HG03175 (cell line): ENCODE measurements around the gene RIPPLY1.
"Not testable (repeated sequence)": the region's sequence is repeated elsewhere in the genome, so short reads cannot be mapped to it uniquely, and the experiment has no call there.

Source experiments
- ATAC-seq: cut with Tn5 transposase; IDR thresholded peaks from one replicate; pipeline ENCODE4 v1.9.1; 2021; ENCODE audit warnings: mild to moderate bottlenecking, moderate library complexity; ENCODE audit not compliant: unreplicated experiment

Gene RIPPLY1

GRCh38 chrX:106917830-106918500, 14.8 kb upstream of the RIPPLY1 start:
- ATAC-seq = no peak

DNA sequence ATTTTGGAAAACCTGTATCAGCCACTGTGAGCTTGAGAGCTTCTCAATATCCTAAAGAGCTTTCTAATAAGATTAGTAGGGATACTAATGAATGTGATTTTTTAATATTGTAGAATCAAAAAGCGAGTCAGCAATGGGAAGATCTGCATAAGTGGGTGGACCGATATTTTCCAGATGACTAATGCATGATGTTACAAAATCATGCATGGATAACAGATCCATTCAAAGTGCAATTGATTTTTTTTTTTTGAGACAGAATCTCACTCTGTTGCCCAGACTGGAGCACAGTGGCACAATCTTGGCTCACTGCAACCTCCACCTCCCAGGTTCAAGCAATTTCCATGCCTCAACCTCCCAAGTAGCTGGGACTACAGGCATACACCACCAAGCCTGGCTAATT, 9.7 kb upstream of the RIPPLY1 start:
- ATAC-seq = no peak

DNA sequence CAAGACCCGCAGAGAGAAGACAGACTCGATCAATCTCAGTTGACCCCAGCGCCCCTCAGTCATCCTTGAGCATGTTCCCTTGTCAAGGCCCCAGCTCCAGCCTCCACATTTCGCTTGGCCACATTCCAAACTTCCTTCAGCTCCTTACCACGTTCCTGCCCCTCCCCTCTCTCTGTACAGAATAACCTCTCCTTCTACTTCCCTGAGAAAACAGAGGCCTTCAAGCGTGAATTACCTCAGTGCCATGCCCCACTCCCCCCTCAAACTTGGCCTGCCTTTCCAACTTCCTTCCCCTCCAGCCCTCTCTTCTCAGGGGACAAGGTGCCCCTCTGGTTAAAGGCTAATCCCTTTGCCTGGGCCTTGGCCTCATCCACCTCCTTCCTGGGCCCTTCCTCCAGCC, 3.2 kb upstream of the RIPPLY1 start:
- ATAC-seq = no peak

DNA sequence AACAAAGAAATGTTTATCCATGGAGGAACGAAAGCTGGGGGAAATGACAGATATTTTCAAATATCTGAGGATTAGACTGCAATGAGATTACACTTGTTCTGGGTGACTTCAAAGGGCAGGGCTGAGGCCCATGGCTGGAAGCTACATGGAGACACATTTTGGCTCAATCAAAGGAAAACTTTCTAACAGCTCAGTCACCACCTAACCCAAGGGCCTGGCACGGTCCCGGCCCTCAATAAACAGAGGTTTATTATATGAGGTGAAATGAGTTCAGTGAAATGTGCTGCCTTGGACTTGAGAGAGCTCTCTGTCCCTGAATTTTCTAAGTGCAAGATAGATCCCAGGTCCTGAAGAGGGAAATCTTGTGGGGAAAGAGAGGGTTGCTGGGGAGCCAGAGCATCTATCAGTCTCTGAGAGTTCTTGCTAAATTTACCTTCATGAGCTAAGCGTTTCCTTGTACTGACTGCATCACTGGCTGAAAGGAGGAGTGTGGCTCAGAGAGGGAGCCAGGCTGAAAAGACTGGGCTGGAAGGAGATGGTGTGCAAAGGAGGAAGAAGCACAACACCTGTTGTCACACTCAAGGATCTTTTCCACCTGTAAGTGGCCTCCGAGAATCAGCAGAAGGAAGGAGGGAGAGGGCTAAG, 2.0 kb upstream of the RIPPLY1 start:
- no peak for ATAC-seq

DNA sequence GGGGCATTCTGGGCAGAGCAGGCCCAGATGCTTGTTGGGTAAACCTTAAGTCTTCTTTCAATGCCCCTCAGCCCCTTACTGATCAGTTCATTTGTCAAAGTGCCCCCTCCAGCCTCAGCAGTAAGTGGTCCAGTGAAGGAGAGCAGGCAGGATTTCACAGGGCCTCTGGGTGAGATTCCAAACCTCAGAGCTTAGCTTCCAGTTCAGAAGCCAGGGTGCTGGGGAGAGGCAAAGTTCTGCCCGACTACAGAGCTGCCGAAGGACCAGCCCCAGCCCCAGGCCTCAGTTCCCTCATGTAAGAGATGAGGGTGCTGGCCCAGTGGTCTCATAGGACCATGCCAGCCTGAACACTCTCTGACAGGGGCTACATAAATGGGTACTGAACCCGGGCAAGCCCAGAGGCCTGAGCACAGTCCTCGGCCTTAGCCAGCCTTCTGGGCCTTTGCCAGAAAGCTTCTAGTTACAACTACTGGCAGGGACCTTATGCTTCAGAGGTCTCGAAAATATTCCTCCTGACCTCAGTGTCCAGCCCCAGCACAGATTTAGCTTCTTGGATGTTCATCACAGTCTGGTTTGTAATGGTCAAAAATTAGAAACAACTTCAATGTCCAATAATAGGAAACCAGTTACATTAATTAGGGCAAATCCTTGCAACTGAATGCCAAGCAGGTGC, 851 bp upstream of the RIPPLY1 start:
- ATAC-seq = no peak

- no peak for ATAC-seq
Observed at GRCh38 chrX:106902684-106903083, 457 bp downstream of the RIPPLY1 start.

DNA sequence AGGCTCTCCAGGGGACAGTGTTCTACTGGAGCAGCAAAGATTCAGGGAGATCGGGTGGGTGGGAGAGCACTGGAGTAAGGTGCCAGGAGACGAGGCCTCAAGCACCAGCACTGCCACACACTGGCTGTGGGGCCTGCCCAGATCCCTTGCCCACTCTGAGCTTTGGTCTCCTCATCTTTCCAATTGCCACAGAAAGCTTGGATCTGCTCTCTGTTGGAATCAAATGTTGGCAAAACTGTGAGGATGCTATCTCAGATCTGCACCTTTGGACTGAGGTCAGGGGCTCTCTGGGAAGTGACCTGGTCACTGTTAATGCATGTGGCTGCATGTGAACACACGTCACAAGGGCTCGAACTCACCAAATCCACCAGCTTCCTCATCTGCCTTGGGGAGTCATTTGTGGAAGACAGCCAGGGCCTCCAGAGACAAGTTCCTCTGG, 1.3 kb downstream of the RIPPLY1 start:
- no peak for ATAC-seq

DNA sequence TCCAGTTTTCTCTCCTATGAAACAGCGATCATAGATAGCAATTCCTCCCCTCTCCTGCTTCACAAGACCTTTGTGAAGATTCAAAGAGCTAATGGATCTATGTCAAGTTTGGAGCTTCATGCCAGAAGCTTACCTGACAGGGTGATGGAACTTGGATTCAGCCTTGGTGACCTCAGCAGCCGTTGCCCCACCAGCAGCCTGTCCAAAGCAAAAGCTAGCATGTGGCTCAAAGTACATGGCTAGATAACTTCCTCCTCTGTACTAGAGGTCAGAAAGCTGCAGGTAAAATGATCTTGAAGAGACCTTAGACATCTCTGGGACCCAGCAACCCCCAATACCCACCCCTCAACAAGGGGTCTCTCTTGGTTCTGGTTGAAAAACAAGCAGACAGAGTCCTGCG, 1.8 kb downstream of the RIPPLY1 start:
- no peak for ATAC-seq

DNA sequence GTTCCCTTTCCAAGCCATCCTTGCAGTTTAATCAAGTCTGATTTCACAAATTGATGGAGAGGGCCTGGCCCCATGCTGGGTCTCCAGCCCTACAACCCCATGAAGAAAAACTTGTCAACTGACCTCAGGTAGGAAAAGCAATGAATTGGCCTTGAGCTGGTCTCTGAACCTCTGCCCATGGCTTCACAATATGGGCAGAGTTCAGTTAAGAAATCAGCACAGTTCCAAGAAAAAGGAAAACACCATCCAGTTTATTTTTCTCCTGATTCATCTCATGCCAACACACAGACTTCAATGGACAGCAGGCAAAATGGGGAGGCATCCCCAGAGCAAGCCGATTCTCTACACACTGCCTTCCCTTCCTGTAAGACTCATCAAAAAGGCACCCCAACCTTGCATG, 3.3 kb downstream of the RIPPLY1 start:
- ATAC-seq = no peak

GRCh38 chrX:106899276-106899675, 3.9 kb downstream of the RIPPLY1 start:
- ATAC-seq = no peak

- peak; percentile 75 for ATAC-seq
Observed at GRCh38 chrX:106898462-106898861, 4.7 kb downstream of the RIPPLY1 start.

GRCh38 chrX:106897259-106897658, 5.9 kb downstream of the RIPPLY1 start:
- no peak for ATAC-seq

GRCh38 chrX:106894978-106895452, 8.1 kb downstream of the RIPPLY1 start:
- no peak for ATAC-seq

GRCh38 chrX:106894392-106894909, 8.7 kb downstream of the RIPPLY1 start:
- peak; percentile 61 for ATAC-seq

- no peak for ATAC-seq
Observed at GRCh38 chrX:106891762-106892460, 11.2 kb downstream of the RIPPLY1 start.

DNA sequence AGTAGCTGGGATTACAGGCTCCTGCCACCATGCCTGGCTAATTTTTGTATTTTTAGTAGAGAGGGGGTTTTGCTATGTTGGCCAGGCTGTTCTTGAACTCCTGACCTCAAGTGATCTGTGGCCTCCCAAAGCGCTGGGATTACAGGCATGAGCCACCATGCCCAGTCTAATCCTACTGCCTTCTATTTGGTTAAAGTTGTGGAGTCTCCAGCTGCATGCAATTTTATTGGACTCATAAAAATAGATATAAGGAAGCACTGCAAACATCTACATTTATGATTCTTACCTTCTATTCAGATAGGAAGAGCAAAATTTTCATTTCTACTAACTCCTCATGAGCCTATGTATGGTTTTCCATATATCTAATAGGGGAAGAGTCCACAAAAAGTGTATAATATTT, 13.7 kb downstream of the RIPPLY1 start:
- ATAC-seq = no peak

DNA sequence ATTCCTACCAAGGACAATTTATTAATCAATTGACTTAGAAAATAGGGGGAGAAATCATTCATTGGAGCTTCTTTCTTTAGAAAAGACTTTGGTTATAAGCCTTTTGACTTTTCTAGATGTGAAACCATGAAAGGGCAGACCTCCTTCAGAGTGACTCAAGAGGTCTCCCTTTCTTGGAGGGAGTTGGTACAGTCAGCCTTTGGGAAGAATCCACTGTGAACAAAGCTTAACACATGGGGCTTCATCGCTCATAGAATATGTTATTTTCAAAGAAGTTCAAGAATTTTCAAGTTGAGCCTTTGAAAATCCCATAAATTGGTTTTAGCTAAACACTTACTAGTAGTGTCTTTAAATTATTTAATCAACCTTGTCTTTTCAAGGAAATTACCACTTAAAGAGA, 28.0 kb downstream of the RIPPLY1 start:
- ATAC-seq = no peak

DNA sequence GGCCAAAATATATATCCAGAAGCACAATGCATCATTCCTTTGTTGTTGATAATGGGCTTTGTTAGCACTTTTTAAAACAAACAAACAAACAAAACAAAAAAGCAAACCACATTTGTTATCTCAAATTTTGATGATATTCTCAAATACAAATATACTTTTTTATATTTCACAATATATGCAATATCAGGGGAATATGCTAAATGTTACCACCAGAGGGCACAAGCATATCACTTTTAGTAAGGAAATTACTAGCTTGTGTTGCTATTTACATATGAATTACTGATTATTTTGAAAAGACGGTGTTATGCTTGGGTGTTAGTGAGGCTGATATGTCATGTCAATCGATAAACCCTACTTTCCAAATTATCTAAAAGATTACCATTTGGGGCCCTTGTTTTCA, 29.1 kb downstream of the RIPPLY1 start:
- ATAC-seq = no peak

GRCh38 chrX:106872796-106873195, 30.3 kb downstream of the RIPPLY1 start:
- not testable (repeated sequence) for ATAC-seq

DNA sequence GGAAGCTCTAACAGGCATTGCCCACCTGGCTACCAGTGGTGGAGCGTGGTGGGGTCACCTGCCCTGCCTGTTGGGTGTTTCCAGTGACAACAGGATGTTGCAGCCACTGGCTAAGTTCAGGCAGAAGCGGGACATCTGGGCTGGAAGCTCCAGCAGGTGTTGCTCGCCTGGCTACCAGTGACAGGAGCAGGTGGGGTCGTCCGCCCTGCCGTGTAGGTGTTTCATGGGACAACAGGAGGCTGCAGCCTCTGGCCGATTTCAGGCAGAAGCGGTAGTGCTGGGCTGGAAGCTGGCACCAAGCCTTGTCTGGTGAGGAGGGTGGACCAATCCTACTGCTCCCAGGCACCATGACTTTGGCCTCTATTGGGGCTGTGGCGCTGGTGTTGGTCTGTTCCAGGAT, 39.4 kb downstream of the RIPPLY1 start:
- no peak for ATAC-seq

- ATAC-seq = no peak
Observed at GRCh38 chrX:106862972-106863688, 40.0 kb downstream of the RIPPLY1 start.
